ENCODE measurements around the gene CEACAM20. TPM values are rescaled to one million over a fixed set of nuclear protein-coding genes. Genes with fewer than 3 reads are reported as not detected.

CEACAM20 gene
- total and polyA plus RNA-seq, 9 donors, result 0.60 TPM; not detected in 8

GRCh38 chr19:44574186-44574950, 44.9 kb upstream of the CEACAM20 start:
- Histone ChIP-seq H3K4me1 (ENCODE audit: insufficient read depth) (no peaks in the 10 kb centered on the region), H3K27me3 (no peaks in the 10 kb centered on the region), H3K27ac (no peak overlapping the region), H3K4me3 (no peak overlapping the region), H3K36me3 (no peaks in the 10 kb centered on the region), H3K9me3 (no peaks in the 10 kb centered on the region)
- no peak for DNase-seq
- TF ChIP-seq CTCF (IDR thresholded peaks at IDR 0.05) (no peak), POLR2A (IDR thresholded peaks at IDR 0.05) (no peak)
- 48 to 61% (median 53%) methylated on average over 8 of the region's 8 CpGs for WGBS, 3 donors
- intact Hi-C loops (cut with DNase I), result loop anchor here in 3 of 4 donors (5.0 to 10.0 kb wide), 2 partner anchors 80 to 83 kb away; no protein-coding TSS in a partner anchor

DNA sequence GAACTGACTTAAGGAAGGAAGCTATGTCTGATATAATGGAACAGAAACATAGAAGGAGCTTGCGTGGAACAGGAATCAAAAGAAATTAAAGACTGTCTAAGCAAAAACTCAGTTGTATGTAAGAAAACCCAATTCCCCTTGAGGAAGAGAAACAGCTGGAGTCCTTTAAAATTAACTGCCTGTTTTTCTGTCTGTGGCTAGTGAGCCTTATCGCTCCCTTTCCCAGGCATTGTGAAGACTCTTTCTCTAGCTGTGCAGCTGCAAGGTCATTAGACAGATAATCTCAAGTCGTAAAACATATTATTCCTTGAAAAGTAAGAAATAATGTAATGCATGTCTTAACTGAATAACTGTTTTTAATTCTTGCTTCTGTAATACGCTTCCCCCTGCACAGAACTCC, 44.2 kb upstream of the CEACAM20 start:
- H3K4me1 ChIP-seq (ENCODE audit: insufficient read depth), result no peaks in the 10 kb centered on the region
- DNase-seq, result no peak
- no peaks in the 10 kb centered on the region for H3K36me3 ChIP-seq
- TF ChIP-seq POLR2A (IDR thresholded peaks at IDR 0.05) (no peak), EP300 (IDR thresholded peaks at IDR 0.05) (no peak), CTCF (IDR thresholded peaks at IDR 0.05) (no peak)
- H3K27ac ChIP-seq, result no peak overlapping the region
- WGBS, 3 donors, result 4 to 12% (median 11%) methylated on average over 4 of the region's 4 CpGs
- H3K4me3 ChIP-seq, result no peak overlapping the region
- intact Hi-C loops (cut with DNase I), result loop anchor here in 3 of 4 donors (5.0 to 10.0 kb wide), 2 partner anchors 81 to 84 kb away; no protein-coding TSS in a partner anchor
- no peaks in the 10 kb centered on the region for H3K9me3 ChIP-seq
- no peaks in the 10 kb centered on the region for H3K27me3 ChIP-seq

DNA sequence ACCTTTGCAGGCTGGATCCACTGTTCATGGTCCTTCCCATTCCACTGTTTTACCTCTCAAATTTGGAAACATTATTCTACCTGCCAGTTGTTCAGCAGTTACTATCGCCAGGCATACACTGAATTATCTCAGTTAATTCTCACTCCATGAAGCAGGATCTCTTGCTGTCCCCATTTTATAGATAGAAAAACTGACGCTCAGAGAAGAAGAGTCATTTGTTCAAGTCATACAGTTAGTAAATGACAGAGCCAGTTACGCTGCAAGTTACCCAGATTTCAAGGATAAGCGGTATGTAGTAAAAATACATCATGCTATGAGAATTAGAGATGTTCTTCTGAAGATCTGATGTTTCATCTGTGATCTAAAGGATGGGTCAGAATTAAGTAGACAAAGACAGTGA, 43.7 kb upstream of the CEACAM20 start:
- no peaks in the 10 kb centered on the region for H3K9me3 ChIP-seq
- no peak for DNase-seq
- TF ChIP-seq EP300 (IDR thresholded peaks at IDR 0.05) (no peak), POLR2A (IDR thresholded peaks at IDR 0.05) (no peak), CTCF (IDR thresholded peaks at IDR 0.05) (no peak)
- intact Hi-C loops (cut with DNase I), result loop anchor here in 3 of 4 donors (5.0 to 10.0 kb wide), 2 partner anchors 82 to 84 kb away; no protein-coding TSS in a partner anchor
- 77 to 83% (median 83%) methylated on average over 4 of the region's 4 CpGs for WGBS, 3 donors
- H3K27me3 ChIP-seq, result no peaks in the 10 kb centered on the region
- no peak overlapping the region for H3K4me3 ChIP-seq
- no peaks in the 10 kb centered on the region for H3K36me3 ChIP-seq
- H3K27ac ChIP-seq, result no peak overlapping the region
- H3K4me1 ChIP-seq (ENCODE audit: insufficient read depth), result no peaks in the 10 kb centered on the region

DNA sequence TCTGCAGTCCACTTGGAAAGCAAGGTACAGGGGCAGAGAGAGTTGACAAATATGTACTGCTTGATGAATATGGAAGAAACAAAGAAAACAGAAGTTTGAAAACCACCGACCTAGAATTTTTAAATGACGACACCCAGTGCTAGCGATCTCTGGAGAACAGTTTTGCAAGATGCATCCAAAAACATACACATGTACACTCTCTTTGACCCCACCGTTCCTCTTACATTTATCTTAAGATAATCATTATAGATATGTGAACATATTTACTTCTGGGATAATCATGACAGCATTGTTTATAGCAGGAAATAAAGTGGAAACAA, 43.1 kb upstream of the CEACAM20 start:
- WGBS, 3 donors, result 60 to 72% (median 63%) methylated on average over 4 of the region's 4 CpGs
- no peaks in the 10 kb centered on the region for H3K9me3 ChIP-seq
- intact Hi-C loops (cut with DNase I), result loop anchor here in 3 of 4 donors (5.0 to 10.0 kb wide), 2 partner anchors 82 to 85 kb away; no protein-coding TSS in a partner anchor
- H3K27ac ChIP-seq, result no peak overlapping the region
- H3K4me1 ChIP-seq (ENCODE audit: insufficient read depth), result no peaks in the 10 kb centered on the region
- no peak overlapping the region for H3K4me3 ChIP-seq
- no peak for DNase-seq
- H3K36me3 ChIP-seq, result no peaks in the 10 kb centered on the region
- TF ChIP-seq CTCF (IDR thresholded peaks at IDR 0.05), result no peak
- TF ChIP-seq POLR2A (IDR thresholded peaks at IDR 0.05), result no peak
- TF ChIP-seq EP300 (IDR thresholded peaks at IDR 0.05), result no peak
- no peaks in the 10 kb centered on the region for H3K27me3 ChIP-seq

All from ovary (tissue), 9 donors.